GM12875 (cell line): ENCODE measurements around the gene VHLL.

Experiments
- H3K4me3 ChIP-seq: one replicate; pipeline ENCODE4 v1.5.1; 2011; ENCODE audit warnings: low read depth, low read length, control low read depth
- CTCF ChIP-seq: IDR thresholded peaks from 2 replicates; pipeline ENCODE4 v1.5.1; 2011; ENCODE audit warnings: low read depth, mild to moderate bottlenecking, control low read depth, inconsistent platforms, low read length, moderate library complexity, borderline replicate concordance; ENCODE audit not compliant: insufficient read depth

The VHLL gene

GRCh38 chr1:156310962-156311361 lies 11.9 kb upstream of the VHLL start:
- TF ChIP-seq CTCF: no peak
- H3K4me3 ChIP-seq: no peak overlapping the region

- no peak overlapping the region for H3K4me3 ChIP-seq
- no peak for TF ChIP-seq CTCF
These were observed 9.0 kb upstream of the VHLL start for GRCh38 chr1:156308078-156308477.

GRCh38 chr1:156305215-156305614 lies 6.1 kb upstream of the VHLL start:
- TF ChIP-seq CTCF: no peak

GRCh38 chr1:156303241-156303640 lies 4.1 kb upstream of the VHLL start:
- no peak for TF ChIP-seq CTCF
- H3K4me3 ChIP-seq: no peak overlapping the region

More at GRCh38 chr1:156305215-156305614, 6.1 kb upstream of the VHLL start:
- H3K4me3 ChIP-seq: no peak overlapping the region

- H3K4me3 ChIP-seq: peak within 1 kb of the TSS; percentile 78
These were observed 3.6 kb downstream of the VHLL start, which contains the start of gene GLMP for GRCh38 chr1:156295391-156295947. Gene GLMP (minus strand): TSS chr1:156295679. CDS start chr1:156295645, 34 bp downstream.

GRCh38 chr1:156293895-156294294 lies 5.2 kb downstream of the VHLL start:
- H3K4me3 ChIP-seq: no peak overlapping the region
- TF ChIP-seq CTCF: no peak

More at GRCh38 chr1:156295391-156295947, 3.6 kb downstream of the VHLL start, which contains the start of gene GLMP:
- no peak for TF ChIP-seq CTCF

- H3K4me3 ChIP-seq: no peak overlapping the region
- no peak for TF ChIP-seq CTCF
These were observed 6.0 kb downstream of the VHLL start for GRCh38 chr1:156293098-156293434.
